GM19324 (cell line): ENCODE data around the gene PRKN.

ENCODE experiments used
- ATAC-seq: cut with Tn5 transposase; IDR thresholded peaks from one replicate; pipeline ENCODE4 v1.9.1; 2021; ENCODE audit warnings: mild to moderate bottlenecking, moderate library complexity; ENCODE audit not compliant: unreplicated experiment, low FRiP score

PRKN gene

DNA sequence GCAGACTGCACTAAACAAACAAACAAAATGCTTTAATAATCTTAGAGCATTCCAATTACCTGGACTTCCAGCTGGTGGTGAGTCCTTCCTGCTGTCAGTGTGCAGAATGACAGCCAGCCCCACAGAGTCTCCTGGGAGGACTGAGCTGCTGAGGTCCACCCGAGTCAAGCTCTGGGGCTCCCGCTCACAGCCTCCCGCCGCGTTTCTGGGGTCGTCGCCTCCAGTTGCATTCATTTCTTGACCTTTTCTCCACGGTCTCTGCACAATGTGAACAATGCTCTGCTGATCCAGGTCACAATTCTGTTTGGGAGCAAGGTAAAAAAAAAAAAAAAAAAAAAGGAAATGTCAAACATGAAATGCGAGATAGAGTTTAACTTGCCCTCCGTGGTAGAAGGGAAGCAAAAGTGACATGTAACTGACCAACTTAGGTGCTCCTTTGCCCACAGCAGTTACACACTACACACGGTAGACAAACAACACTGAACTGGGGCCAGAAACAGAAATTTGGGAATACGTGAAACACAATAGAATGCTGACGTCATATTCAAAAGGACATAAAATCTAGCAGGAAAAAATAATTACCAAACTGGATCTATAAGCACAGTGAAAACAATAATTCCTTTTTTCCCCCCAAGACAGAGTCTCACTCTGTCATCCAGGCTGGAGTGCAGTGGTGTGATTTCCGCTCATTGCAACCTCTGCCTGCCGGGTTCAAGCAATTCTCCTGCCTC, 464.9 kb downstream of the PRKN start:
- ATAC-seq: no peak

GRCh38 chr6:162261598-162261997, 466.0 kb downstream of the PRKN start:
- ATAC-seq: no peak

DNA sequence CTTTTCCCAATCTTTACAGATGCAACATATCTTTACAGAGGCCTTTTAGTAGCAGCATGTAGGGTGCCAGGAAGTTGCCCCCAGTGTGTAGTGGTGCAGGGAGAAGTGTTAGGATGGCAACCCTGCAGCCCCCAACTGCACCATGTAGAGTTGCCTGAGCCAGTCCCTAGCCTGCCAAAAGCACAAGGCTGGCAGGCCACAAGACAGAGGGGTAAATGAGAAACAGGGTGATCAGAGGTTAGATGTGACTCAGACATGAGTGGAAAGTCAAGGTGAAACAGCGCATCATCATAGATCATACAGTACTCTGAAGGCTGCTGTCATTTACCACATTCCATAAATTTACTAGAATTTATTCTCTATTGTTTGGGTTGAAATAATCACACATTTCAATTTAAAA, 467.5 kb downstream of the PRKN start:
- no peak for ATAC-seq

- no peak for ATAC-seq
These were observed 468.9 kb downstream of the PRKN start for GRCh38 chr6:162258647-162259046.

- ATAC-seq: no peak
These were observed 471.2 kb downstream of the PRKN start for GRCh38 chr6:162256361-162256760.

- no peak for ATAC-seq
These were observed 476.3 kb downstream of the PRKN start for GRCh38 chr6:162251257-162251656.

- no peak for ATAC-seq
These were observed 477.5 kb downstream of the PRKN start for GRCh38 chr6:162249907-162250642.

DNA sequence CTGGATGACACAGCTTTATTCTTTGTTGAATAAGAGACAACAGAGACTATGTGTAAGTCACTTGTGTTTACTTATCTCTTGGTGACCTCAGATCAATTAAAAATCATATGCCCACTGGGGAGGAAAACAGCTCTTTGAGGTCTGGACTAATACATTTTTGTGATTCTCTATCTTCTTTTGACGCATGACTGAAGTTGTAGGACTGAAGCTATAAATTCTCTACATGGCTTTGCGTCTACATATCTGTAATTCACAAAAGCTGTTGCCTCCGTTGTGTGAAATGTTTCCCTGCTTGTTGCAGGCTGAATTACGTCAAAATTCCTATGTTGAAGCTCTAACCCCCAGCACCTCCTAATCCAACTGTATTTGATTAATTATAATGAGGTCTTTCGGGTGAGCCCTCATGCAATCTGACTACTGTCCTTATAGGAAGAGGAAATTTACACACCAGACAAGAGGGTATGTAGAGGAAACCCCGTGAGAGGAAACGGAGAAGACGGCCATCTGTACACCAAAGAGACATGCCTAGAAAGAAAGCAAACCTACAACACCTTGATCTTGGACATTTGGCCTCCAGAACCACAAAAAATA, 481.6 kb downstream of the PRKN start:
- no peak for ATAC-seq

GRCh38 chr6:162244031-162244430, 483.5 kb downstream of the PRKN start:
- ATAC-seq: no peak

GRCh38 chr6:162242915-162243314, 484.7 kb downstream of the PRKN start:
- ATAC-seq: no peak

- ATAC-seq: no peak
These were observed 488.2 kb downstream of the PRKN start for GRCh38 chr6:162239330-162239729.

DNA sequence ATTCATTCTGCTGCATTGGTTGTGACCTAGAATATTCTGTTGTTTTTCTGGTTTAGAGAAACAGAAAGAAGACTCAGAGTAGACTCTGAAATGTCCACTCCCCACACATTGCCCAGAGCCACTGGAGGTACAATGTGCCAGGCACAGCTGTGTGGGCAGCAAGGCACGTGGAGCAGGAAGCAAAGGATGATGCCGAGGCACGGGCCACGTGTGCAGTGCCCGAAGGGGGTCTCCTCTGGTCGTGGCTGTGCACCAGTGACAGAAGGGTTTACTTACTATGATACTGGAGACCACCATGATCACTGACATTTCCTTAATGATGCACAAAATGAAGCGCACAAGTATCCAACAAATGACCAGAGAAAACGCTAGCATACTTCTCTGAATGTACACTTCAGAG, 488.9 kb downstream of the PRKN start:
- ATAC-seq: no peak

DNA sequence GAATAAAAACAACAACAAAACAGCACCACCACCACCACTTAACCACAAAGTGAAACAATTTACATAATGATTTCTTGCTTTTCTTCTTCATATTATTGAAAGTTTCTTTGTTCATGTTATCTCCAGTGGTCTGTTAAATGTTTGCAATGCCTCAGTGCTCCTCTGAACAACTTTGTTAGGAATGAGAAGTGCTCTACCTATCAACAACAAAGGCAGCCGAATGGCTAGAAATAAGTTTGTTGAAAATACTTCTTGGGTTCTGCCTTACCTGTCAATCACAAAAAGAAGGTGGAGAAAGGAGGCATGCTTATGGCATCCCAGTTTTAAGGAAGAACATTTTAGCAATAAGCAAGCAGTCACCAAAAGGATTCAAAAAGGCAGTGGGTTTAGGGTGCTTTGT, 490.2 kb downstream of the PRKN start:
- no peak for ATAC-seq

GRCh38 chr6:162234631-162235030, 492.9 kb downstream of the PRKN start:
- ATAC-seq: no peak

- ATAC-seq: no peak
These were observed 497.3 kb downstream of the PRKN start for GRCh38 chr6:162230147-162230752.

- ATAC-seq: no peak
These were observed 498.5 kb downstream of the PRKN start for GRCh38 chr6:162229093-162229492.

DNA sequence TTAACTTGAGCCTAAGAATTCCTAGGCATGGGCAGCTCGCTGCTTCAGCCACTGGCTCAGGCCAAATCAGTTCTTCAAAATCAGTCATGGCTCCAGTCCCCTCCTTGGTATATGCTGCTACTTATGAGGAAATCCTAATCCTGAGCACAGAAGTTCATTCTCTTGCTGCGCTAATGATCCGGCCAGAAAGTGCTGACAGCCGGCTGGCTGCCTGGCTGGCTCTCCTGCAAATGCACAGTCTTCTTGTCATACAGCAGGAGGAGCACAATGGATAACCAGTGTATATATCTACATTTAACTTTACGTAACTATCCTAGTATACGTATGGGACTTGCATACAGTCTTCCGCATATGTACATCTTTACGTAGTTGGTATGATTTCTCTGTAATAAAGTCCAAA, 500.8 kb downstream of the PRKN start:
- no peak for ATAC-seq

GRCh38 chr6:162222521-162222920, 505.0 kb downstream of the PRKN start:
- no peak for ATAC-seq

DNA sequence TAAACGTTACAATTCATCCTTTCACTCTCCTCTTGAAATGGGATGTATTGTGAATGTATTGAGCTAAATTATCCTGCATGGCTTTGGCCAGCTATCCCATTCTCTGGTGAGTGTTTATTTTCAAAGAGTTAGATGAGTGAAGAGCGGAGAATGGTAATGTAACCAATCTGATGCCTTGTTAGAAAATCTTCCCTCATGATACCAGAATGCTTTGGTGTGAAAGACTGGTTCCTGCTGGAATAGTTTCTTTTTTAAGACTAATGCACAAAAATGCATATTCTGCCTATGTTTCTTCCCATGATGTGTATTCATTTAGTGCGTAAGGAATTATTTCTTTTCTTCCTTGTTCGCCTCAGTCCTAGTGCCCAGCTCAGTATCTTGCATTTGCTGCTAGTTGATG, 506.7 kb downstream of the PRKN start:
- ATAC-seq: no peak

GRCh38 chr6:162219266-162219665, 508.3 kb downstream of the PRKN start:
- ATAC-seq: no peak

- ATAC-seq: no peak
These were observed 509.6 kb downstream of the PRKN start for GRCh38 chr6:162217811-162218493.
